Neural cell (in vitro differentiated cells): ENCODE results near the gene NID2. TPM values are rescaled to one million over a fixed set of nuclear protein-coding genes. Genes with fewer than 3 reads are reported as not detected.

Experiments used
- H2AFZ ChIP-seq: fragments of 200-600, 300-800 bp; sonication (generic), shearing (Covaris generic); 2 replicates; pipeline ENCODE4 v1.6.0; 2014; ENCODE audit warnings: low read depth, mild to moderate bottlenecking, antibody characterized with exemption, low read length, moderate library complexity
- H3F3A ChIP-seq: fragments of 200-600 bp; shearing (Covaris generic); 2 replicates; pipeline ENCODE4 v1.6.1; 2016; ENCODE audit warnings: mild to moderate bottlenecking, moderate library complexity, mixed read lengths, antibody characterized with exemption, low read length; ENCODE audit not compliant: insufficient read depth, poor library complexity, severe bottlenecking
- H3K27ac ChIP-seq: fragments of 200-600, 300-800 bp; sonication (generic), shearing (Covaris generic); 2 replicates; pipeline ENCODE4 v1.5.1; 2014; ENCODE audit warnings: mild to moderate bottlenecking, low read length, moderate library complexity
- H3K27me3 ChIP-seq: fragments of 300-800, 200-600 bp; sonication (generic), shearing (Covaris generic); 2 replicates; pipeline ENCODE4 v1.6.0; 2014; ENCODE audit warnings: mild to moderate bottlenecking, low read depth, low read length, moderate library complexity; ENCODE audit not compliant: insufficient read depth
- H3K36me3 ChIP-seq: fragments of 300-800, 200-600 bp; sonication (generic), shearing (Covaris generic); 2 replicates; pipeline ENCODE4 v1.5.1; 2014; ENCODE audit warnings: mild to moderate bottlenecking, antibody characterized with exemption, low read length, moderate library complexity; ENCODE audit not compliant: insufficient read depth
- H3K4me2 ChIP-seq: fragments of 300-800, 200-600 bp; sonication (generic), shearing (Covaris generic); 2 replicates; pipeline ENCODE4 v1.6.0; 2014; ENCODE audit warnings: mild to moderate bottlenecking, low read length
- H3K4me3 ChIP-seq: fragments of 300-800, 200-600 bp; sonication (generic), shearing (Covaris generic); 2 replicates; pipeline ENCODE4 v1.5.1; 2014; ENCODE audit warnings: mild to moderate bottlenecking, low read length, moderate library complexity
- H3K79me2 ChIP-seq: fragments of 200-600 bp; shearing (Covaris generic); replicated peaks from 2 replicates; pipeline ENCODE4 v1.6.0; 2014; ENCODE audit warnings: mild to moderate bottlenecking, low read length, moderate library complexity; ENCODE audit not compliant: insufficient read depth
- H3K9ac ChIP-seq: fragments of 300-800, 200-600 bp; sonication (generic), shearing (Covaris generic); 2 replicates; pipeline ENCODE4 v1.6.1; 2016; ENCODE audit warnings: mild to moderate bottlenecking, low read length, mixed read lengths
- H3K9me2 ChIP-seq: fragments of 200-600 bp; shearing (Covaris generic); 2 replicates; pipeline ENCODE4 v1.6.1; 2016; ENCODE audit warnings: mild to moderate bottlenecking, low read length, mixed read lengths; ENCODE audit not compliant: insufficient read depth
- H3K9me3 ChIP-seq: fragments of 200-600, 300-800 bp; sonication (generic), shearing (Covaris generic); 2 replicates; pipeline ENCODE4 v1.6.1; 2016; ENCODE audit warnings: mild to moderate bottlenecking, mixed run types, low read length, moderate library complexity, mixed read lengths
- H4K20me1 ChIP-seq: fragments of 200-600 bp; shearing (Covaris generic); 2 replicates; pipeline ENCODE4 v1.6.1; 2016; ENCODE audit warnings: mild to moderate bottlenecking, mixed run types; ENCODE audit not compliant: insufficient read depth
- CTCF ChIP-seq: fragments of 450-650 bp; IDR thresholded peaks from 2 replicates; pipeline ENCODE4 v1.5.1; 2014; ENCODE audit warnings: antibody characterized with exemption, mild to moderate bottlenecking, moderate library complexity; ENCODE audit not compliant: poor library complexity, severe bottlenecking
- EP300 ChIP-seq: fragments of 450-650 bp; conservative IDR thresholded peaks from 2 replicates; pipeline ENCODE4 v1.6.1; 2014; ENCODE audit warnings: antibody characterized with exemption, mild to moderate bottlenecking, moderate library complexity; ENCODE audit not compliant: poor library complexity, severe bottlenecking
- EZH2 ChIP-seq: fragments of 200-600, 300-800 bp; shearing (Covaris generic), sonication (generic); IDR thresholded peaks from 2 replicates; pipeline ENCODE4 v1.6.1; 2014; ENCODE audit warnings: antibody characterized with exemption, low read length, borderline replicate concordance, mild to moderate bottlenecking; ENCODE audit not compliant: insufficient read depth, poor library complexity, severe bottlenecking
- MXI1 ChIP-seq: fragments of 450-650 bp; conservative IDR thresholded peaks from 2 replicates; pipeline ENCODE4 v1.6.1; 2014; ENCODE audit warnings: antibody characterized with exemption, mild to moderate bottlenecking; ENCODE audit not compliant: poor library complexity, severe bottlenecking
- POLR2AphosphoS5 ChIP-seq: IDR thresholded peaks from 2 replicates; pipeline ENCODE4 v1.6.1; 2012
- RAD21 ChIP-seq: fragments of 450-650 bp; conservative IDR thresholded peaks from 2 replicates; pipeline ENCODE4 v1.6.1; 2014; ENCODE audit warnings: antibody characterized with exemption, mild to moderate bottlenecking, moderate library complexity
- REST ChIP-seq: IDR thresholded peaks from 2 replicates; pipeline ENCODE4 v1.6.1; 2012; ENCODE audit warnings: borderline replicate concordance
- SMC3 ChIP-seq: fragments of 450-650 bp; conservative IDR thresholded peaks from 2 replicates; pipeline ENCODE4 v1.6.1; 2014; ENCODE audit warnings: antibody characterized with exemption, mild to moderate bottlenecking, moderate library complexity; ENCODE audit not compliant: poor library complexity
- TAF1 ChIP-seq: IDR thresholded peaks from 2 replicates; pipeline ENCODE4 v1.6.1; 2012; ENCODE audit warnings: low read depth
- polyA plus RNA-seq: library from polyadenylated mRNA; depleted of rRNA; stranded (reverse); fragments of >200 nt; gene quantifications from 2 replicates; pipeline ENCODE4 v1.2.3, GENCODE V29; 2014

NID2 gene
- polyA plus RNA-seq, 1 donor from 2014 or later, result 1.1 TPM

GRCh38 chr14:52081964-52082363 lies 13.1 kb upstream of the NID2 start:
- H3K9ac ChIP-seq, result no peak overlapping the region
- no peaks in the 10 kb centered on the region for H3K36me3 ChIP-seq
- H3K27me3 ChIP-seq, result no peaks in the 10 kb centered on the region
- no peak overlapping the region for H3K4me3 ChIP-seq
- H3K4me2 ChIP-seq, result no peak overlapping the region
- H3F3A ChIP-seq, result no peaks in the 10 kb centered on the region
- no peaks in the 10 kb centered on the region for H3K79me2 ChIP-seq
- H3K9me2 ChIP-seq, result no peaks in the 10 kb centered on the region
- H3K27ac ChIP-seq, result no peak overlapping the region
- peaks cover 4% of the 10 kb centered on the region for H3K9me3 ChIP-seq
- no peak overlapping the region for H2AFZ ChIP-seq
- TF ChIP-seq REST (no peak), TAF1 (no peak), SMC3 (no peak), EP300 (no peak)
- no peaks in the 10 kb centered on the region for H4K20me1 ChIP-seq

GRCh38 chr14:52080808-52081755 lies 12.2 kb upstream of the NID2 start:
- Histone ChIP-seq H3K27me3 (no peaks in the 10 kb centered on the region), H3K9me2 (no peaks in the 10 kb centered on the region), H3K79me2 (no peaks in the 10 kb centered on the region), H3K4me3 (no peak overlapping the region), H4K20me1 (no peaks in the 10 kb centered on the region), H3K36me3 (no peaks in the 10 kb centered on the region), H3K27ac (peak overlapping the region; percentile 32), H3K9ac (no peak overlapping the region), H2AFZ (no peak overlapping the region), H3K4me2 (no peak overlapping the region), H3F3A (no peaks in the 10 kb centered on the region), H3K9me3 (peaks cover 4% of the 10 kb centered on the region)
- TF ChIP-seq EP300 (no peak), SMC3 (no peak), MXI1 (no peak), POLR2AphosphoS5 (no peak), CTCF (no peak), RAD21 (no peak), TAF1 (no peak), REST (no peak), EZH2 (no peak)
